Stimulated activated CD8-positive, alpha-beta memory T cell treated with anti-CD3 and anti-CD28 coated beads, Interleukin-7, amount 100 ng/mL, for 48 hours (primary cell): ENCODE measurements around the gene C1orf232.
A peak's percentile ranks its signal among the peaks of the same experiment; 100 is the strongest.

Source experiments
- DNase-seq, 2 donors: peaks; one replicate each; pipeline ENCODE4 v3.0.0-alpha.2; 2020; ENCODE audit warnings: low read depth in 1 of 2; ENCODE audit errors: extremely low read depth in 1 of 2

Gene C1orf232

GRCh38 chr1:26158271-26158907 lies 10.4 kb downstream of the C1orf232 start:
- DNase-seq, result no peak

- no peak for DNase-seq
These were observed 12.3 kb downstream of the C1orf232 start for GRCh38 chr1:26156285-26157038.

GRCh38 chr1:26155370-26156284 lies 13.1 kb downstream of the C1orf232 start:
- DNase-seq, result no peak

GRCh38 chr1:26154750-26155149 lies 14.0 kb downstream of the C1orf232 start:
- no peak for DNase-seq

GRCh38 chr1:26153966-26154532 lies 14.7 kb downstream of the C1orf232 start:
- DNase-seq, result no peak

- DNase-seq, result no peak
These were observed 19.9 kb downstream of the C1orf232 start for GRCh38 chr1:26148887-26149286.

GRCh38 chr1:26145960-26146294 lies 22.8 kb downstream of the C1orf232 start:
- DNase-seq, result no peak

- DNase-seq, result peak; percentile 40 to 42
These were observed 23.5 kb downstream of the C1orf232 start for GRCh38 chr1:26145041-26145959.

GRCh38 chr1:26142159-26142558 lies 26.6 kb downstream of the C1orf232 start:
- DNase-seq, result no peak

- DNase-seq, result no peak
These were observed 29.7 kb downstream of the C1orf232 start for GRCh38 chr1:26138974-26139558.

- no peak for DNase-seq
These were observed 34.3 kb downstream of the C1orf232 start for GRCh38 chr1:26134466-26134865.

GRCh38 chr1:26132834-26133167 lies 36.0 kb downstream of the C1orf232 start:
- no peak for DNase-seq

GRCh38 chr1:26132128-26132833 lies 36.5 kb downstream of the C1orf232 start:
- DNase-seq, result no peak

- DNase-seq, result no peak
These were observed 38.1 kb downstream of the C1orf232 start for GRCh38 chr1:26130695-26131094.

- DNase-seq, result no peak
These were observed 39.0 kb downstream of the C1orf232 start for GRCh38 chr1:26129778-26130177.

GRCh38 chr1:26127235-26128163 lies 41.3 kb downstream of the C1orf232 start:
- DNase-seq, result no peak

GRCh38 chr1:26126321-26127084 lies 42.3 kb downstream of the C1orf232 start:
- DNase-seq, result no peak

- no peak for DNase-seq
These were observed 42.8 kb downstream of the C1orf232 start for GRCh38 chr1:26125946-26126320.
